Measurements from ENCODE around the gene RLN2. TPM values are rescaled to one million over a fixed set of nuclear protein-coding genes. Genes with fewer than 3 reads are reported as not detected.
A peak's percentile ranks its signal among the peaks of the same experiment; 100 is the strongest.
"Not testable (repeated sequence)": the region's sequence is repeated elsewhere in the genome, so short reads cannot be mapped to it uniquely, and the experiment has no call there.

Gene RLN2
- total RNA-seq, 2 experiments from 2014 or later, result 1.7 to 4.4 TPM

DNA sequence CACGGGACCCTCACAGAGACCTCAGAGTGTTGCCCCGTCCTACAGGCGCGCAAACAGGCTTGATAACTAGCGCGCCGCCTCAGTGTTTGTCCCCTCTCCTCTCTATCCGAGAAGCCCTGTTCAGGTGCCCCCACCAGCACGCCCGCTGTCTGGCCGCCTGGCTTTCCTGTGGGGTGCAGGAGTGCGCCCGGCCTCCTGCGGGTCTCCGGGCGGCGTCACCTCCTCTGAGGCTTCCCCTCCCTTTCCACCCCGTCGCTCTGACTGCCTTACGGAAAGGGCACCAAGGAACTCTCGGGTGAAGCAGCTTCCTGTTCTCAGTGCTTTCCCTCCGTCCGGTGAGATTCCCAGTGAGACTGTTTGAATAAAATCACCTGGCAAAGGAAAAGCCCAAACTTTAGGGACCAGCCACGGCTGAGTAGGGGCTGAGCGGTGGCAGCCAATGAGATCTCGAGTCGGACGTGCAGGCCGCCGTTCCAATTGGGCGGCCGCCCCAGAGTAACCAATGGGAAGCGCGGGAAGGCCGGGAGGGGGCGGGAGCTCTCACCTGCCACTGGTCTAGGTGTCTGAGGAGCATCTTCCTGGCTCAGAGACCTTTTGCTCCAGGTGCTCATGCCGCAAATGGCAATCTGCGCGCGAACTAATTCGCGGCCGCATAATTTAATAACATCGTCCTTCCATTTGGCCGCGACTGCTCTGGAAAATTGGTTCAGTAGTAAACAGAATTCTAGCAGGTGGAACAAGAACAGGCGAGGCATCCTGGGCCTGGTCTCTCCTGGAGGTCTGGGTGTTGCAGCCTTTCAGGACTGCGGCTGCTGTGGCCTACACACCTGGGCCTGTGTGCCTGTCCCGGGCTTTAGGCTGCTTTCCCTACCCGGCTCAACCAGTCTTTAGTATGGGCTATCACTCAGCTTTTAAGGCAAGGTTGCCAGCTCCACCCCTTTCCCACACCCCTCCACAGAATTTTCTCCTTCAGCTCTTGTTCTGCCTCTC, 34.8 kb upstream of the RLN2 start, which contains the start of gene RLN1:
Gene RLN1 (minus strand): TSS at position 885 of the 990 bp plus-strand sequence. CDS start 130 bp downstream, at position 755.
- Histone ChIP-seq H3K4me3 (ENCODE audit: low read depth, low read length, poor library complexity, severe bottlenecking) (peak within 1 kb of the TSS; percentile 26), H2AFZ (ENCODE audit: low read length) (peak within 1 kb of the TSS; percentile 85), H3K4me1 (ENCODE audit: insufficient read depth, low read length, poor library complexity, severe bottlenecking) (peaks cover 14% of the 10 kb centered on the region), H3K4me2 (ENCODE audit: low read length) (peak within 1 kb of the TSS; percentile 47; the same call in 1 of the 2 replicates)
- CTCF ChIA-PET (ENCODE audit: unreplicated experiment); BruUV-seq (replicated peaks); H3K27ac ChIP-seq (ENCODE audit: low read depth, low read length, poor library complexity, severe bottlenecking); H4K20me1 ChIP-seq (ENCODE audit: insufficient read depth, low read length); H3K36me3 ChIP-seq (ENCODE audit: insufficient read depth, low read length); H3K79me2 ChIP-seq (ENCODE audit: insufficient read depth, low read depth, low read length); intact Hi-C loops (cut with micrococcal nuclease; ENCODE audit: unreplicated experiment); H3K9me3 ChIP-seq (ENCODE audit: low read length); H3K9me2 ChIP-seq (ENCODE audit: insufficient read depth, low read length): not testable (repeated sequence)
- DNase-seq (ENCODE audit: low spot score), result peak; percentile 5
- POLR2A ChIA-PET, result interaction anchor here (1.0 to 2.0 kb wide), 2 partner anchors 10 to 11 kb away, joined by 3 to 7 read pairs; no protein-coding TSS in a partner anchor

DNA sequence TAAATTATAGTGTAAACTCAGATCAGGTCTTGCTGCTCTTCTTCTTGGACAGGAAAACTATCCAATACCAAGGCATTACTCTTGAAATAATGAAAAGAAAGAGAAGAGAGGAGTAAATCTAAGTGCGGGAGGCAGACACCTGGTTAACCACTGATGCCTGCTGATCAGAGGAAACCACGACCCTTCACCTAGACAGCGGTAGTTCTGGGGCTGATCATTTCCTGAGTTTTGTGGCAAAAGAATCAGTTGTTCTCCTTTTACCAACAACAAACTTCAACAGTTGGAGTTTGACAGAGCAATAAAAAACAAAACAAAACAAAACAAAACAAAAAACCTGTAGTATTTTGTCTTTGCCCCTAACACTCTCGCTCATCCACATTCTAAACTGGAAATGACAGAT, 32.2 kb upstream of the RLN2 start:
- ChIA-PET CTCF (ENCODE audit: unreplicated experiment) (no interaction called here), POLR2A (interaction anchor here (1.4 to 2.1 kb wide), 2 partner anchors 25 to 100 kb away, joined by 3 to 5 read pairs; no protein-coding TSS in a partner anchor)
- Histone ChIP-seq H3K9me2 (ENCODE audit: insufficient read depth, low read length) (no peaks in the 10 kb centered on the region), H3K36me3 (ENCODE audit: insufficient read depth, low read length) (no peaks in the 10 kb centered on the region), H3K4me1 (ENCODE audit: insufficient read depth, low read length, poor library complexity, severe bottlenecking) (peaks cover 14% of the 10 kb centered on the region), H2AFZ (ENCODE audit: low read length) (peak overlapping the region; percentile 84), H3K27ac (ENCODE audit: low read depth, low read length, poor library complexity, severe bottlenecking) (no peak overlapping the region), H3K4me3 (ENCODE audit: low read depth, low read length, poor library complexity, severe bottlenecking) (no peak overlapping the region), H3K9me3 (ENCODE audit: low read length) (no peaks in the 10 kb centered on the region), H4K20me1 (ENCODE audit: insufficient read depth, low read length) (no peaks in the 10 kb centered on the region), H3K79me2 (ENCODE audit: insufficient read depth, low read depth, low read length) (no peaks in the 10 kb centered on the region), H3K4me2 (ENCODE audit: low read length) (peak overlapping the region; percentile 58)
- intact Hi-C loops (cut with micrococcal nuclease; ENCODE audit: unreplicated experiment), result no loop called here
- DNase-seq (ENCODE audit: low spot score), result peak; percentile 18
- TF ChIP-seq EZH2phosphoT487 (IDR thresholded peaks at IDR 0.05; ENCODE audit: borderline replicate concordance, low read depth, low read length), result no peak
- TF ChIP-seq, protein P1, sequence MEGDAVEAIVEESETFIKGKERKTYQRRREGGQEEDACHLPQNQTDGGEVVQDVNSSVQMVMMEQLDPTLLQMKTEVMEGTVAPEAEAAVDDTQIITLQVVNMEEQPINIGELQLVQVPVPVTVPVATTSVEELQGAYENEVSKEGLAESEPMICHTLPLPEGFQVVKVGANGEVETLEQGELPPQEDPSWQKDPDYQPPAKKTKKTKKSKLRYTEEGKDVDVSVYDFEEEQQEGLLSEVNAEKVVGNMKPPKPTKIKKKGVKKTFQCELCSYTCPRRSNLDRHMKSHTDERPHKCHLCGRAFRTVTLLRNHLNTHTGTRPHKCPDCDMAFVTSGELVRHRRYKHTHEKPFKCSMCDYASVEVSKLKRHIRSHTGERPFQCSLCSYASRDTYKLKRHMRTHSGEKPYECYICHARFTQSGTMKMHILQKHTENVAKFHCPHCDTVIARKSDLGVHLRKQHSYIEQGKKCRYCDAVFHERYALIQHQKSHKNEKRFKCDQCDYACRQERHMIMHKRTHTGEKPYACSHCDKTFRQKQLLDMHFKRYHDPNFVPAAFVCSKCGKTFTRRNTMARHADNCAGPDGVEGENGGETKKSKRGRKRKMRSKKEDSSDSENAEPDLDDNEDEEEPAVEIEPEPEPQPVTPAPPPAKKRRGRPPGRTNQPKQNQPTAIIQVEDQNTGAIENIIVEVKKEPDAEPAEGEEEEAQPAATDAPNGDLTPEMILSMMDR (conservative IDR thresholded peaks at IDR 0.05; ENCODE audit: low read length), result no peak
- BruUV-seq (replicated peaks), result no TSS peak

GRCh38 chr9:5331276-5331675, 26.8 kb upstream of the RLN2 start:
- H3K27ac ChIP-seq (ENCODE audit: low read depth, low read length, poor library complexity, severe bottlenecking); H3K36me3 ChIP-seq (ENCODE audit: insufficient read depth, low read length); CTCF ChIA-PET (ENCODE audit: unreplicated experiment); H4K20me1 ChIP-seq (ENCODE audit: insufficient read depth, low read length); intact Hi-C loops (cut with micrococcal nuclease; ENCODE audit: unreplicated experiment); H3K9me2 ChIP-seq (ENCODE audit: insufficient read depth, low read length); H3K4me3 ChIP-seq (ENCODE audit: low read depth, low read length, poor library complexity, severe bottlenecking); H2AFZ ChIP-seq (ENCODE audit: low read length); H3K9me3 ChIP-seq (ENCODE audit: low read length); H3K4me2 ChIP-seq (ENCODE audit: low read length); BruUV-seq (replicated peaks); H3K79me2 ChIP-seq (ENCODE audit: insufficient read depth, low read depth, low read length); DNase-seq (ENCODE audit: low spot score); H3K4me1 ChIP-seq (ENCODE audit: insufficient read depth, low read length, poor library complexity, severe bottlenecking): not testable (repeated sequence)
- POLR2A ChIA-PET, result interaction anchor here (0.6 kb wide), 1 partner anchor 13 kb away, joined by 4 read pairs; no protein-coding TSS in a partner anchor
